Measurements from ENCODE around the gene OMP. TPM values are rescaled to one million over a fixed set of nuclear protein-coding genes. Genes with fewer than 3 reads are reported as not detected.
A peak's percentile ranks its signal among the peaks of the same experiment; 100 is the strongest.

Gene OMP
- total and polyA plus RNA-seq, 2 of the 4 experiments (the other 2 are of a cell fraction): 0.27 TPM; not detected in 1

GRCh38 chr11:77113382-77114088 is 10.9 kb downstream of the OMP start:
- ChIA-PET CTCF (interaction anchor here (0.9 to 2.4 kb wide), 2 partner anchors 14 kb away, joined by 3 to 6 read pairs; no protein-coding TSS in a partner anchor), POLR2A (ENCODE audit: unreplicated experiment) (no interaction called here)
- no TSS peak for BruUV-seq (replicated peaks)
- Histone ChIP-seq H3K9me1 (ENCODE audit: insufficient read depth, low read length) (peaks cover 3% of the 10 kb centered on the region; the same call in 1 of the 2 replicates), H3K4me1 (ENCODE audit: control insufficient read depth, insufficient read depth, low read length) (peaks cover 5% of the 10 kb centered on the region), H2AK9ac (replicated peaks; ENCODE audit: low read depth, low read length, poor library complexity) (no peak overlapping the region), H4K8ac (ENCODE audit: low read depth in 2 of 2, low read length in 2 of 2) (no peak overlapping the region), H3K14ac (replicated peaks; ENCODE audit: low read depth, low read length) (no peak overlapping the region), H2BK15ac (ENCODE audit: low read depth, low read length) (no peak overlapping the region), H3K27ac (ENCODE audit: insufficient read depth, low read length) (no peak overlapping the region), H4K20me1 (ENCODE audit: insufficient read depth, low read length) (no peaks in the 10 kb centered on the region; the same call in 1 of the 2 replicates), H3K4me2 (ENCODE audit: low read depth, low read length) (no peak overlapping the region), H4K91ac (ENCODE audit: insufficient read depth, low read depth, low read length) (no peak overlapping the region), H2AFZ (replicated peaks; ENCODE audit: low read length, poor library complexity) (no peak overlapping the region), H3K27me3 (ENCODE audit: control insufficient read depth, insufficient read depth, low read length) (no peaks in the 10 kb centered on the region), H3K9ac (ENCODE audit: low read depth, low read length) (no peak overlapping the region), H3K56ac (ENCODE audit: extremely low read depth, insufficient read depth, low read length) (no peak overlapping the region), H3K36me3 (ENCODE audit: control insufficient read depth, insufficient read depth, low read length) (peaks cover 11% of the 10 kb centered on the region; the same call in 1 of the 2 replicates), H3K4ac (ENCODE audit: low read depth, low read length) (no peak overlapping the region), H3K23ac (ENCODE audit: low read depth, low read length) (no peak overlapping the region), H3K9me3 (ENCODE audit: control insufficient read depth, insufficient read depth, low read length) (no peaks in the 10 kb centered on the region), H3K79me1 (ENCODE audit: low read depth in 1 of 2, low read length in 2 of 2) (peaks cover 0 to 4% of the 10 kb centered on the region in 2 experiments; a peak in 1 of 4 replicates), H2BK120ac (ENCODE audit: low read depth, low read length) (no peak overlapping the region), H4K5ac (ENCODE audit: low read depth, low read length) (no peak overlapping the region), H2AK5ac (ENCODE audit: low read depth, low read length) (no peak overlapping the region), H2BK5ac (ENCODE audit: low read depth, low read length, poor library complexity, severe bottlenecking) (no peak overlapping the region), H3K4me3 (ENCODE audit: insufficient read depth, low read depth, low read length) (no peak overlapping the region), H2BK20ac (ENCODE audit: low read depth, low read length) (no peak overlapping the region), H3K18ac (ENCODE audit: low read depth, low read length) (no peak overlapping the region)
- intact Hi-C loops (cut with micrococcal nuclease) (loop anchor here (1.0 kb wide), 1 partner anchor 66 kb away; no protein-coding TSS in a partner anchor), dilution Hi-C loops (cut with HindIII; ENCODE audit: low sequenced_read_pairs, unreplicated experiment) (no loop called here), in situ Hi-C loops (cut with MboI; ENCODE audit: low sequenced_read_pairs) (no loop called here)
- DNase-seq (peak; percentile 38), ATAC-seq (ENCODE audit: low read depth) (no peak)
- WGBS, 2 experiments (ENCODE audit: extremely low coverage in 2 of 2, insufficient read length in 1 of 2): 60% methylated on average over 2 of the region's 8 CpGs; no CpG with 5 or more reads in 1 of the 2 experiments
- TF ChIP-seq RAD21 (IDR thresholded peaks at IDR 0.05; ENCODE audit: low read length) (peak; percentile 53), SMC3 (IDR thresholded peaks at IDR 0.05; ENCODE audit: low read depth, low read length) (peak; percentile 56), CTCF (conservative IDR thresholded peaks at IDR 0.05; ENCODE audit: low read depth, low read length) (peak; percentile 64), USF2 (IDR thresholded peaks at IDR 0.05; ENCODE audit: low read depth, low read length) (no peak)

Data from IMR-90 (cell line).